DND-41 (cell line): ENCODE measurements around the gene MYD88.

Experiments
- CTCF ChIP-seq: IDR thresholded peaks from 2 replicates; pipeline ENCODE4 v1.5.1; 2012; ENCODE audit warnings: borderline replicate concordance, low read length, moderate library complexity, mild to moderate bottlenecking; ENCODE audit not compliant: poor library complexity, severe bottlenecking; ENCODE audit errors: extremely low read depth
- EZH2 ChIP-seq: IDR thresholded peaks from 3 replicates; pipeline ENCODE4 v1.6.1; 2012; ENCODE audit warnings: borderline replicate concordance, low read depth, mild to moderate bottlenecking, moderate library complexity, low read length, inconsistent platforms; ENCODE audit not compliant: severe bottlenecking

- TF ChIP-seq CTCF (no peak), EZH2 (no peak)
Observed at GRCh38 chr3:38112378-38112761, 26.1 kb upstream of the MYD88 start.
